Endothelial cell of umbilical vein (primary cell): ENCODE data around the gene POLE2.

Source experiments
- CTCF ChIP-seq, 2 donors: IDR thresholded peaks; 1 replicate in 1 of 2; 2 replicates in 1 of 2; pipeline ENCODE4 v1.5.1; 2011; ENCODE audit warnings: low read length in 2 of 2, mild to moderate bottlenecking in 2 of 2, moderate library complexity in 2 of 2, control low read depth in 1 of 2, inconsistent platforms in 1 of 2, low read depth in 1 of 2; ENCODE audit not compliant: insufficient read depth in 1 of 2; ENCODE audit errors: extremely low read depth in 1 of 2
- MYC ChIP-seq: IDR thresholded peaks from one replicate; pipeline ENCODE4 v1.6.1; 2011; ENCODE audit warnings: mild to moderate bottlenecking, low read depth, low read length
- POLR2AphosphoS5 ChIP-seq: IDR thresholded peaks from 2 replicates; pipeline ENCODE4 v1.6.1; 2012; ENCODE audit warnings: low read depth, mild to moderate bottlenecking, control low read depth, low read length, moderate library complexity; ENCODE audit not compliant: insufficient read depth

GRCh38 chr14:49620182-49621113 lies 67.6 kb downstream of the POLE2 start, which contains the start of the genes MGAT2 and RPL36AL:
- TF ChIP-seq CTCF (IDR thresholded peaks at IDR 0.05; ENCODE audit: extremely low read depth in 1 of 2, insufficient read depth in 1 of 2, low read depth in 1 of 2, low read length in 2 of 2) = peak; percentile 8 to 51
- TF ChIP-seq POLR2AphosphoS5 = peak; percentile 94
- TF ChIP-seq MYC = no peak
